Mesendoderm (in vitro differentiated cells): ENCODE data around the gene SAMD14.

Source experiments
- DNase-seq: peaks from one replicate; pipeline ENCODE4 v3.0.0; 2013
- H2AK5ac ChIP-seq: 2 replicates; pipeline ENCODE4 v1.6.1; 2013; ENCODE audit warnings: low read length, inconsistent platforms
- H2BK120ac ChIP-seq: 2 replicates; pipeline ENCODE4 v1.6.1; 2013; ENCODE audit warnings: low read depth, mild to moderate bottlenecking, low read length, moderate library complexity, mixed read lengths
- H2BK15ac ChIP-seq: replicated peaks from 2 replicates; pipeline ENCODE4 v1.6.1; 2013; ENCODE audit warnings: low read depth, mild to moderate bottlenecking, moderate library complexity
- H2BK5ac ChIP-seq: 2 replicates; pipeline ENCODE4 v1.6.1; 2013; ENCODE audit warnings: low read length, inconsistent platforms
- H3K18ac ChIP-seq: 2 replicates; pipeline ENCODE4 v1.6.1; 2013; ENCODE audit warnings: mild to moderate bottlenecking, low read length, mixed read lengths
- H3K23ac ChIP-seq: one replicate; pipeline ENCODE4 v1.6.1; 2013; ENCODE audit warnings: low read length
- H3K27ac ChIP-seq: 2 replicates; pipeline ENCODE4 v1.5.1; 2013; ENCODE audit warnings: low read depth, mild to moderate bottlenecking, inconsistent platforms, low read length, moderate library complexity
- H3K27me3 ChIP-seq: 2 replicates; pipeline ENCODE4 v1.6.1; 2013; ENCODE audit warnings: low read length, control low read depth, mild to moderate bottlenecking, inconsistent platforms; ENCODE audit not compliant: insufficient read depth, poor library complexity
- H3K36me3 ChIP-seq: 2 replicates; pipeline ENCODE4 v1.6.1; 2013; ENCODE audit warnings: low read length, inconsistent platforms; ENCODE audit not compliant: control insufficient read depth, insufficient read depth
- H3K4ac ChIP-seq: one replicate; pipeline ENCODE4 v1.6.1; 2013; ENCODE audit warnings: low read depth, mild to moderate bottlenecking, low read length, moderate library complexity
- H3K4me1 ChIP-seq: 2 replicates; pipeline ENCODE4 v1.6.1; 2013; ENCODE audit warnings: low read depth, low read length, inconsistent platforms; ENCODE audit not compliant: control insufficient read depth
- H3K4me2 ChIP-seq: 2 replicates; pipeline ENCODE4 v1.6.1; 2013; ENCODE audit warnings: low read length
- H3K4me3 ChIP-seq: 2 replicates; pipeline ENCODE4 v1.5.1; 2013; ENCODE audit warnings: mild to moderate bottlenecking, low read length
- H3K56ac ChIP-seq: one replicate; pipeline ENCODE4 v1.6.1; 2013; ENCODE audit warnings: low read length
- H3K79me1 ChIP-seq: 2 replicates; pipeline ENCODE4 v1.6.1; 2013; ENCODE audit warnings: low read length, inconsistent platforms
- H3K79me2 ChIP-seq: 2 replicates; pipeline ENCODE4 v1.6.1; 2013; ENCODE audit warnings: mild to moderate bottlenecking, low read length; ENCODE audit not compliant: control insufficient read depth, insufficient read depth
- H3K9ac ChIP-seq: 2 replicates; pipeline ENCODE4 v1.6.1; 2013; ENCODE audit warnings: low read length, inconsistent platforms
- H4K5ac ChIP-seq: one replicate; pipeline ENCODE4 v1.6.1; 2013; ENCODE audit warnings: low read length
- H4K8ac ChIP-seq: one replicate; pipeline ENCODE4 v1.6.1; 2013; ENCODE audit warnings: low read depth, mild to moderate bottlenecking, control low read depth, low read length, moderate library complexity
- WGBS: extraction: QIAGEN DNeasy Blood & Tissue Kit; methylation state at CpG from one replicate; pipeline ENCODE4 v1.1.7; 2013; ENCODE audit warnings: low lambda C conversion rate, missing lambda C conversion rate; ENCODE audit not compliant: insufficient coverage; ENCODE audit errors: extremely low coverage; 5-methylcytosine and 5-hydroxymethylcytosine counted together

Gene SAMD14

GRCh38 chr17:50133769-50134099, 3.8 kb upstream of the SAMD14 start:
- H2BK15ac ChIP-seq, result no peak overlapping the region
- H3K4me2 ChIP-seq, result no peak overlapping the region
- H3K27ac ChIP-seq, result no peak overlapping the region
- no peaks in the 10 kb centered on the region for H3K27me3 ChIP-seq
- peak overlapping the region; percentile 50 for H3K56ac ChIP-seq
- H3K4me1 ChIP-seq, result peaks cover 10% of the 10 kb centered on the region
- no peak overlapping the region for H4K5ac ChIP-seq
- DNase-seq, result no peak
- no peak overlapping the region for H2AK5ac ChIP-seq
- no peak overlapping the region for H4K8ac ChIP-seq
- peaks cover 5% of the 10 kb centered on the region for H3K36me3 ChIP-seq
- no peak overlapping the region for H3K23ac ChIP-seq
- no peaks in the 10 kb centered on the region for H3K79me2 ChIP-seq
- H2BK5ac ChIP-seq, result no peak overlapping the region
- no peak overlapping the region for H3K9ac ChIP-seq
- no peak overlapping the region for H3K4ac ChIP-seq
- no peak overlapping the region for H3K18ac ChIP-seq
- no peak overlapping the region for H2BK120ac ChIP-seq
- WGBS, result no CpG with 5 or more reads among the region's 16 CpGs
- no peaks in the 10 kb centered on the region for H3K79me1 ChIP-seq
- H3K4me3 ChIP-seq, result no peak overlapping the region

- Histone ChIP-seq H3K4me2 (no peak overlapping the region), H3K9ac (no peak overlapping the region), H4K8ac (no peak overlapping the region), H4K5ac (no peak overlapping the region), H2BK15ac (no peak overlapping the region), H3K27ac (no peak overlapping the region), H3K4ac (no peak overlapping the region), H3K56ac (peak overlapping the region; percentile 50), H3K36me3 (peaks cover under 1% of the 10 kb centered on the region), H2BK5ac (no peak overlapping the region), H3K23ac (no peak overlapping the region), H3K79me2 (no peaks in the 10 kb centered on the region), H2BK120ac (no peak overlapping the region), H3K4me1 (peaks cover 10% of the 10 kb centered on the region), H3K27me3 (no peaks in the 10 kb centered on the region), H3K4me3 (no peak overlapping the region), H2AK5ac (no peak overlapping the region), H3K79me1 (no peaks in the 10 kb centered on the region), H3K18ac (no peak overlapping the region)
- no CpG with 5 or more reads among the region's 7 CpGs for WGBS
- peak; percentile 86 for DNase-seq
These were observed 3.2 kb upstream of the SAMD14 start for GRCh38 chr17:50133028-50133768.

- Histone ChIP-seq H3K56ac (no peak overlapping the region), H4K8ac (no peak overlapping the region), H3K9ac (no peak overlapping the region), H2BK15ac (no peak overlapping the region), H3K23ac (no peak overlapping the region), H3K4me3 (no peak overlapping the region), H3K36me3 (no peaks in the 10 kb centered on the region), H3K27ac (no peak overlapping the region), H3K27me3 (no peaks in the 10 kb centered on the region), H3K18ac (no peak overlapping the region), H3K4me2 (no peak overlapping the region), H2BK5ac (no peak overlapping the region), H3K4me1 (peaks cover 10% of the 10 kb centered on the region), H4K5ac (no peak overlapping the region), H2BK120ac (no peak overlapping the region), H3K79me1 (no peaks in the 10 kb centered on the region), H3K79me2 (no peaks in the 10 kb centered on the region), H3K4ac (no peak overlapping the region), H2AK5ac (no peak overlapping the region)
- DNase-seq, result no peak
- no CpG with 5 or more reads among the region's 6 CpGs for whole genome bisulfite sequencing
These were observed 2.3 kb upstream of the SAMD14 start for GRCh38 chr17:50132104-50132794.

GRCh38 chr17:50130559-50131305, 772 bp upstream of the SAMD14 start:
- peak; percentile 74 for DNase-seq
- Histone ChIP-seq H3K27me3 (no peaks in the 10 kb centered on the region), H4K8ac (no peak overlapping the region), H3K79me2 (no peaks in the 10 kb centered on the region), H3K9ac (no peak overlapping the region), H3K79me1 (no peaks in the 10 kb centered on the region), H3K18ac (no peak overlapping the region), H3K4me1 (peaks cover 10% of the 10 kb centered on the region), H3K36me3 (no peaks in the 10 kb centered on the region), H2BK5ac (no peak overlapping the region), H2BK120ac (no peak overlapping the region), H3K4ac (no peak overlapping the region), H4K5ac (no peak overlapping the region), H3K4me2 (no peak overlapping the region), H2BK15ac (no peak overlapping the region), H2AK5ac (no peak overlapping the region), H3K56ac (no peak overlapping the region), H3K27ac (no peak overlapping the region), H3K4me3 (no peak overlapping the region), H3K23ac (no peak overlapping the region)
- WGBS, result no CpG with 5 or more reads among the region's 19 CpGs

- no peak for DNase-seq
- no peak overlapping the region for H2BK120ac ChIP-seq
- H2AK5ac ChIP-seq, result no peak overlapping the region
- H2BK5ac ChIP-seq, result no peak overlapping the region
- no peaks in the 10 kb centered on the region for H3K79me2 ChIP-seq
- no peak overlapping the region for H4K8ac ChIP-seq
- peak overlapping the region; percentile 84 for H3K56ac ChIP-seq
- peak overlapping the region; percentile 59 for H3K9ac ChIP-seq
- peak overlapping the region; percentile 40 for H3K4me3 ChIP-seq
- peak overlapping the region; percentile 87 for H3K4ac ChIP-seq
- no peaks in the 10 kb centered on the region for H3K27me3 ChIP-seq
- no CpG with 5 or more reads among the region's 31 CpGs for WGBS
- H4K5ac ChIP-seq, result no peak overlapping the region
- H3K4me2 ChIP-seq, result peak overlapping the region; percentile 75
- H3K27ac ChIP-seq, result no peak overlapping the region
- H3K79me1 ChIP-seq, result no peaks in the 10 kb centered on the region
- H3K23ac ChIP-seq, result no peak overlapping the region
- H3K18ac ChIP-seq, result peak overlapping the region; percentile 25
- H3K4me1 ChIP-seq, result peaks cover 10% of the 10 kb centered on the region
- no peaks in the 10 kb centered on the region for H3K36me3 ChIP-seq
- H2BK15ac ChIP-seq, result peak overlapping the region; percentile 42
These were observed 620 bp downstream of the SAMD14 start for GRCh38 chr17:50129353-50129727.
